Measurements from ENCODE around the gene ABCA12. TPM values are rescaled to one million over a fixed set of nuclear protein-coding genes. Genes with fewer than 3 reads are reported as not detected.

ABCA12 gene
- total and polyA plus RNA-seq, 8 donors = 0.03 TPM; not detected in 5

GRCh38 chr2:215136669-215137328 is 1.6 kb downstream of the ABCA12 start:
- FAIRE-seq = no peak
- TF ChIP-seq CTCF (IDR thresholded peaks at IDR 0.05) = no peak
- no peaks in the 10 kb centered on the region for H3K4me1 ChIP-seq
- no peaks in the 10 kb centered on the region for H3K36me3 ChIP-seq
- H3K27me3 ChIP-seq = no peaks in the 10 kb centered on the region
- WGBS, 2 donors = 30 to 48% methylated on average over 3 of the region's 3 CpGs
- no peak for ATAC-seq
- no peaks in the 10 kb centered on the region for H3K9me3 ChIP-seq
- no peak overlapping the region for H3K27ac ChIP-seq
- no peak for DNase-seq
- intact Hi-C loops (cut with DNase I) = no loop called here
- H3K4me3 ChIP-seq = no peak overlapping the region

DNA sequence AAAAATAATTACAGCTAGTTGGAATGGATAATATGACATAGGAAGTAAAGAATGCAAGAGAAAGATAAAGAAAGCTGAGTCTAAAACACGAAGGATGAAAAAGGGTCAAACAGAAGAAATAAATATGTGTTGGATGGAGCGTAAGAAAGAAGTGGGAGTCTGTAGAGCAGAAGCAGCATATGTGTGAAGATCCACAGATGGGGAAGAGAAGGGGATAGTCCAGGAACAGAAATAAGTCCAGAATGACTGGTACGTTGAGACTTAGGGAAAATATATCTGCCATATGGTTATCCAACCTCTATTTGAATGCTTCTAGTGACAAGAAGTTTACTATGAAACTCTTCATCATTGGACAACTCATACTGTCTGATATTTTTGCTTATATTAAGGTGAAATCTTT is 18.0 kb downstream of the ABCA12 start:
- TF ChIP-seq CTCF (IDR thresholded peaks at IDR 0.05) = no peak
- intact Hi-C loops (cut with DNase I) = no loop called here
- FAIRE-seq (no peak), ATAC-seq (no peak), DNase-seq (no peak)
- H3K36me3 ChIP-seq = no peaks in the 10 kb centered on the region
- H3K4me3 ChIP-seq = no peak overlapping the region
- 54 to 68% methylated on average over 3 of the region's 3 CpGs for WGBS, 2 donors
- H3K4me1 ChIP-seq = no peaks in the 10 kb centered on the region
- H3K9me3 ChIP-seq = no peaks in the 10 kb centered on the region
- no peaks in the 10 kb centered on the region for H3K27me3 ChIP-seq
- H3K27ac ChIP-seq = no peak overlapping the region

DNA sequence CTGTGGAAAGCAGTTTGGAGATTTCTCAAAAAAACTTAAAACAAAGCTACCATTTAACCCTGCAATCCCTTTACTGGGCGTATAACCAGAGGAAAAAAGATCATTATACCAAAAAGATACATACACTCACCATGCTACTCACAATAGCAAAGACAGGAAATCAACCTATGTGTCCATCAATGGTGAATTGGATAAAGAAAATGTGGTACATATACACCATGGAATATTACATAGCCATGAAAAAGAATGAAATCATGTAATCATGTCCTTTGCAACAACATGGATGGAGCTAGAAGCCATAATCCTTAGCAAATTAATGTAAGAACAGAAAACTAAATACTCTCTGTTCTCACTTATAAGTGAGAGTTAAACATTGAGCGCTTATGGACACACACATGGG is 18.6 kb downstream of the ABCA12 start:
- no peak overlapping the region for H3K27ac ChIP-seq
- no peak for FAIRE-seq
- TF ChIP-seq CTCF (IDR thresholded peaks at IDR 0.05) = no peak
- H3K9me3 ChIP-seq = no peaks in the 10 kb centered on the region
- DNase-seq = no peak
- H3K4me3 ChIP-seq = no peak overlapping the region
- intact Hi-C loops (cut with DNase I) = no loop called here
- no peaks in the 10 kb centered on the region for H3K27me3 ChIP-seq
- WGBS, 2 donors = 85 to 91% methylated on average over 2 of the region's 2 CpGs
- no peaks in the 10 kb centered on the region for H3K4me1 ChIP-seq
- H3K36me3 ChIP-seq = no peaks in the 10 kb centered on the region
- no peak for ATAC-seq

DNA sequence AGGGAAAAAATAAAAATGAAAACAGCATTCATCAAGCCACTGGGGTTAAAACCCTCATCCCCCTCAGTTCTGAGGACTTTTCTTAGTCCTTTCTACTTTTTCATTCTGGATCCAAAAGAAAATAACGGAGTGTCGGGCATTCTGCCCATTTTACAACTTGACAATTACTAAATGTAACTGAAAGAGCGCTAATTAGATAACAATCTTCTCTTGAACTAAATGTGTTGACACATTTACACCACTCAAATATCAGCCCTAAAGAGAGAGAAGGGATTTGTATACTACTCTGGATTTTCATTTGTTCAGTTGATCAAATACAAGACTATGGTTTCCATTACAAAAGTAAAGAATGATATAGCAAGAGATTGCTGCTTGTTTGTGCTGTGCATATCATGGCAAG is 27.5 kb downstream of the ABCA12 start:
- intact Hi-C loops (cut with DNase I) = no loop called here
- no peak overlapping the region for H3K4me3 ChIP-seq
- no peak for TF ChIP-seq CTCF (IDR thresholded peaks at IDR 0.05)

GRCh38 chr2:215107216-215108056 is 31.0 kb downstream of the ABCA12 start:
- 63% methylated on average over 5 of the region's 5 CpGs for WGBS, 2 donors
- TF ChIP-seq CTCF (IDR thresholded peaks at IDR 0.05) = no peak
- DNase-seq = no peak

More for the DNA sequence above, 27.5 kb downstream of the ABCA12 start:
- Histone ChIP-seq H3K9me3 (no peaks in the 10 kb centered on the region), H3K36me3 (no peaks in the 10 kb centered on the region), H3K27me3 (no peaks in the 10 kb centered on the region), H3K4me1 (no peaks in the 10 kb centered on the region), H3K27ac (no peak overlapping the region)
- FAIRE-seq (no peak), ATAC-seq (no peak), DNase-seq (no peak)
- 61 to 65% methylated on average over 3 of the region's 3 CpGs for WGBS, 2 donors

More at GRCh38 chr2:215107216-215108056, 31.0 kb downstream of the ABCA12 start:
- Histone ChIP-seq H3K36me3 (no peaks in the 10 kb centered on the region), H3K27me3 (no peaks in the 10 kb centered on the region), H3K9me3 (no peaks in the 10 kb centered on the region), H3K4me3 (no peak overlapping the region), H3K27ac (no peak overlapping the region), H3K4me1 (no peaks in the 10 kb centered on the region)
- intact Hi-C loops (cut with DNase I) = no loop called here
- no peak for ATAC-seq
- no peak for FAIRE-seq

All from pancreas (tissue), 10 donors.